ENCODE data around the gene MKNK2. TPM values are rescaled to one million over a fixed set of nuclear protein-coding genes. Genes with fewer than 3 reads are reported as not detected.

MKNK2 gene
- total and polyA plus RNA-seq, 10 of the 15 experiments (the other 5 are each of a cell fraction or from before 2014, with no cell fraction given): 9.6 to 365 (median 69.9) TPM

- DNase-seq (ENCODE audit: low read depth, low spot score) (peak; percentile 72), FAIRE-seq (peak; percentile 57), ATAC-seq (peak; percentile 33)
- WGBS (ENCODE audit: insufficient coverage, insufficient replicate concordance, low lambda C conversion rate, missing lambda C conversion rate): 8% methylated on average over 18 of the region's 18 CpGs
- H3K4me2 ChIP-seq (ENCODE audit: control insufficient read depth, insufficient read depth): peak overlapping the region; percentile 58
- peaks cover 50% of the 10 kb centered on the region for H3K79me2 ChIP-seq (ENCODE audit: control insufficient read depth, insufficient read depth, low read length)
- peaks cover 0 to 2% of the 10 kb centered on the region in 2 experiments; a peak in 2 of 4 replicates for H3K36me3 ChIP-seq (ENCODE audit: control insufficient read depth in 2 of 2, insufficient read depth in 2 of 2, low read length in 1 of 2)
- in situ Hi-C loops (cut with MboI): no loop called here
- ChIA-PET RAD21 (ENCODE audit: unreplicated experiment) (interaction anchor here (0.9 to 2.7 kb wide), 16 partner anchors 8 to 195 kb away, joined by 3 to 17 read pairs (median 4); partner anchors contain the start of gene IZUMO4), CTCF (interaction anchor here (0.9 to 3.0 kb wide), 13 partner anchors 8 to 124 kb away, joined by 3 to 27 read pairs (median 4); no protein-coding TSS in a partner anchor), SMC1A (ENCODE audit: uncharacterized antibody, unreplicated experiment) (interaction anchor here (0.9 to 2.5 kb wide), 12 partner anchors 9 to 148 kb away, joined by 3 to 15 read pairs (median 4); no protein-coding TSS in a partner anchor), POLR2A (interaction anchor here (0.5 to 6.0 kb wide), 23 partner anchors 8 to 1936 kb away, joined by 3 to 110 read pairs (median 4); partner anchors contain the start of genes AP3D1 and MOB3A)
- H4K20me1 ChIP-seq (ENCODE audit: control insufficient read depth, insufficient read depth): peaks cover 14% of the 10 kb centered on the region
- peak overlapping the region; percentile 62 for H3K9ac ChIP-seq (ENCODE audit: control insufficient read depth, insufficient read depth, low read length)
- no peaks in the 10 kb centered on the region for H3K9me3 ChIP-seq (replicated peaks; ENCODE audit: control insufficient read depth, insufficient read depth, low read length)
- peak overlapping the region; percentile 86 for H3K27ac ChIP-seq (ENCODE audit: control insufficient read depth, insufficient read depth)
- H2AFZ ChIP-seq (ENCODE audit: control insufficient read depth, low read depth, low read length): peak overlapping the region; percentile 46
- H3K4me1 ChIP-seq (ENCODE audit: control insufficient read depth, insufficient read depth, low read length): peaks cover 55% of the 10 kb centered on the region
- H3K27me3 ChIP-seq (replicated peaks in 1 of 2; ENCODE audit: control insufficient read depth in 2 of 2, insufficient read depth in 2 of 2, low read length in 1 of 2): no peaks in the 10 kb centered on the region
- BruUV-seq (replicated peaks): no TSS peak
- intact Hi-C loops (cut with micrococcal nuclease; ENCODE audit: unreplicated experiment): loop anchor here (2.0 to 5.0 kb wide), 2 partner anchors 39 to 155 kb away; no protein-coding TSS in a partner anchor
- peak overlapping the region; percentile 37; the same call in 1 of the 2 replicates for H3K4me3 ChIP-seq
- peak; percentile 93 for TF ChIP-seq RELA (IDR thresholded peaks at IDR 0.05; ENCODE audit: borderline replicate concordance, partially characterized antibody)
- no peak for TF ChIP-seq ZBTB11 (CRISPR knock-in tag; IDR thresholded peaks at IDR 0.05)
- TF ChIP-seq ATF2 (IDR thresholded peaks at IDR 0.05; ENCODE audit: low read length): no peak
- TF ChIP-seq SP1 (IDR thresholded peaks at IDR 0.05; ENCODE audit: low read depth, low read length): no peak
- TF ChIP-seq RAD51 (IDR thresholded peaks at IDR 0.05): no peak
- TF ChIP-seq JUNB (IDR thresholded peaks at IDR 0.05): no peak
- TF ChIP-seq MYC (IDR thresholded peaks at IDR 0.05; ENCODE audit: insufficient read depth, insufficient read length, insufficient replicate concordance, low read length, severe bottlenecking): no peak
- no peak for TF ChIP-seq USF1 (IDR thresholded peaks at IDR 0.05; ENCODE audit: borderline replicate concordance, extremely low read length, insufficient read depth, low read depth, low read length)
- TF ChIP-seq MEF2B (IDR thresholded peaks at IDR 0.05; ENCODE audit: partially characterized antibody, poor library complexity, severe bottlenecking): peak; percentile 82
- no peak for TF ChIP-seq YY1 (IDR thresholded peaks at IDR 0.05; ENCODE audit: low read depth, low read length)
- TF ChIP-seq KLF5 (IDR thresholded peaks at IDR 0.05; ENCODE audit: partially characterized antibody): no peak
- TF ChIP-seq ZZZ3 (IDR thresholded peaks at IDR 0.05; ENCODE audit: control insufficient read depth, insufficient read length, low read depth): no peak
- no peak for TF ChIP-seq POU2F2 (IDR thresholded peaks at IDR 0.05; ENCODE audit: borderline replicate concordance, low read depth, low read length)
- peak; percentile 70 for TF ChIP-seq DPF2 (IDR thresholded peaks at IDR 0.05)
- 0 out of 2 replicates have a peak, but pooled peaks have one; percentile 10 for TF ChIP-seq TARDBP (IDR thresholded peaks at IDR 0.05; ENCODE audit: borderline replicate concordance)
- no peak for TF ChIP-seq KDM1A (IDR thresholded peaks at IDR 0.05; ENCODE audit: borderline replicate concordance)
- 0 out of 2 replicates have a peak, but pooled peaks have one; percentile 27 for TF ChIP-seq RB1 (IDR thresholded peaks at IDR 0.05; ENCODE audit: borderline replicate concordance)
Measured at GRCh38 chr19:2051773-2052704, 995 bp upstream of the MKNK2 start.
